Stimulated activated CD4-positive, alpha-beta T cell treated with anti-CD3 and anti-CD28 coated beads, Interleukin-1b, Interleukin-23, amount 100 ng/mL, for 1 hour (primary cell): ENCODE measurements around the gene MAP3K5.

Source experiments
- DNase-seq, 2 donors: peaks; one replicate each; pipeline ENCODE4 v3.0.0-alpha.2; 2020; ENCODE audit warnings: low read depth in 2 of 2

The MAP3K5 gene

GRCh38 chr6:136579800-136580199 is 212.5 kb downstream of the MAP3K5 start:
- DNase-seq, result no peak

- DNase-seq, result no peak
These were observed 215.5 kb downstream of the MAP3K5 start for GRCh38 chr6:136576821-136577220.

- DNase-seq, result no peak
These were observed 220.8 kb downstream of the MAP3K5 start for GRCh38 chr6:136571496-136571895.

- DNase-seq, result no peak
These were observed 221.2 kb downstream of the MAP3K5 start for GRCh38 chr6:136571065-136571464.

GRCh38 chr6:136568129-136568528 is 224.1 kb downstream of the MAP3K5 start:
- no peak for DNase-seq

- DNase-seq, result no peak
These were observed 224.6 kb downstream of the MAP3K5 start for GRCh38 chr6:136567688-136568087.

- no peak for DNase-seq
These were observed 225.4 kb downstream of the MAP3K5 start for GRCh38 chr6:136566851-136567250.

GRCh38 chr6:136566007-136566487 is 226.2 kb downstream of the MAP3K5 start:
- no peak for DNase-seq

- no peak for DNase-seq
These were observed 228.1 kb downstream of the MAP3K5 start for GRCh38 chr6:136564180-136564579.

- DNase-seq, result no peak
These were observed 228.7 kb downstream of the MAP3K5 start for GRCh38 chr6:136563386-136564152.

GRCh38 chr6:136562211-136562610 is 230.1 kb downstream of the MAP3K5 start:
- DNase-seq, result no peak

GRCh38 chr6:136553166-136553787 is 239.0 kb downstream of the MAP3K5 start:
- no peak for DNase-seq

- no peak for DNase-seq
These were observed 240.2 kb downstream of the MAP3K5 start for GRCh38 chr6:136552054-136552453.

GRCh38 chr6:136551103-136551502 is 241.2 kb downstream of the MAP3K5 start:
- DNase-seq, result no peak

- DNase-seq, result peak; percentile 17 to 36
These were observed 241.8 kb downstream of the MAP3K5 start, which contains the start of gene MAP7 for GRCh38 chr6:136550330-136551071. MAP7 (minus strand) TSS chr6:136550422; CDS start chr6:136550408, 14 bp downstream.

GRCh38 chr6:136550045-136550329 is 242.3 kb downstream of the MAP3K5 start:
- no peak for DNase-seq

- DNase-seq, result no peak
These were observed 242.8 kb downstream of the MAP3K5 start for GRCh38 chr6:136549300-136550044.

GRCh38 chr6:136548582-136549299 is 243.5 kb downstream of the MAP3K5 start:
- no peak for DNase-seq

- DNase-seq, result no peak
These were observed 244.4 kb downstream of the MAP3K5 start for GRCh38 chr6:136547871-136548270.

- DNase-seq, result no peak
These were observed 244.9 kb downstream of the MAP3K5 start for GRCh38 chr6:136547336-136547735.

- no peak for DNase-seq
These were observed 245.9 kb downstream of the MAP3K5 start for GRCh38 chr6:136546331-136546730.
